Tibial nerve (tissue), 4 donors: Measurements from ENCODE around the gene ZMAT1. TPM values are rescaled to one million over a fixed set of nuclear protein-coding genes. Genes with fewer than 3 reads are reported as not detected.
"Not testable (repeated sequence)": the region's sequence is repeated elsewhere in the genome, so short reads cannot be mapped to it uniquely, and the experiment has no call there.

Experiments
- DNase-seq, 2 donors: peaks; one replicate each; pipeline ENCODE4 v3.0.0-alpha.2; 2019; ENCODE audit warnings: low spot score in 2 of 2
- H3K27ac ChIP-seq, 4 donors: fragments of 200-600 bp; sonication (generic) in 3 of 4; one replicate each; pipeline ENCODE4 v1.5.1; 2017 to 2019; ENCODE audit warnings: mild to moderate bottlenecking in 1 of 4
- H3K27me3 ChIP-seq, 2 donors: fragments of 200-600 bp; sonication (generic) in 1 of 2; one replicate each; pipeline versions ENCODE4 v1.5.1 to v1.6.0; 2017 to 2019
- H3K36me3 ChIP-seq, 3 donors: fragments of 200-600 bp; sonication (generic); one replicate each; pipeline ENCODE4 v1.5.1; 2018 to 2019
- H3K4me1 ChIP-seq, 4 donors: fragments of 200-600 bp; sonication (generic) in 3 of 4; one replicate each; pipeline ENCODE4 v1.5.1; 2017 to 2019
- H3K4me3 ChIP-seq, 4 donors: fragments of 200-600 bp; sonication (generic) in 3 of 4; one replicate each; pipeline ENCODE4 v1.5.1; 2017 to 2019; ENCODE audit warnings: mild to moderate bottlenecking in 1 of 4, moderate library complexity in 1 of 4
- H3K9me3 ChIP-seq, 4 donors: fragments of 200-600 bp; sonication (generic) in 3 of 4; one replicate each; pipeline ENCODE4 v1.5.1; 2017 to 2019
- CTCF ChIP-seq, 5 experiments: fragments of 200-600 bp in 3 of 5; fragments of 450-650 bp in 2 of 5; sonication (generic) in 3 of 5; IDR thresholded peaks; one replicate each; pipeline ENCODE4 v1.5.1; 2016 to 2019; ENCODE audit warnings: antibody characterized with exemption in 5 of 5, mild to moderate bottlenecking in 3 of 5, moderate library complexity in 2 of 5
- EP300 ChIP-seq, 2 donors: sonication (generic); formaldehyde crosslinking; IDR thresholded peaks; one replicate each; pipeline ENCODE4 v1.6.1; 2017; ENCODE audit warnings: antibody characterized with exemption in 2 of 2, mild to moderate bottlenecking in 1 of 2
- POLR2A ChIP-seq, 2 donors: fragments of 450-650 bp; IDR thresholded peaks; one replicate each; pipeline ENCODE4 v1.6.1; 2017; ENCODE audit warnings: antibody characterized with exemption in 2 of 2, mild to moderate bottlenecking in 2 of 2, moderate library complexity in 2 of 2
- WGBS, 2 donors: methylation state at CpG; one replicate each; pipeline ENCODE4 v1.1.5; 2018; 5-methylcytosine and 5-hydroxymethylcytosine counted together
- total RNA-seq, 4 donors: library from RNA; depleted of rRNA; stranded (reverse); fragments of >200 nt; gene quantifications; one replicate each; pipeline ENCODE4 v1.1.0, GENCODE V29; 2016

The ZMAT1 gene
- 10 to 100 TPM; 26.7 to 34.5 (median 32.9) TPM for total RNA-seq

GRCh38 chrX:101931488-101932248 is at the start of gene ZMAT1:
Gene ZMAT1, minus strand, starts transcription at chrX:101932027. Its CDS starts 19 bp downstream, at chrX:101932008.
- Histone ChIP-seq H3K36me3 (no peaks in the 10 kb centered on the region), H3K4me3 (peak within 1 kb of the TSS; percentile 34 to 86 (median 80)), H3K27me3 (peaks cover 0 to 3% of the 10 kb centered on the region in 2 donors), H3K4me1 (peaks cover 0 to 6% (median 0%) of the 10 kb centered on the region in 4 donors), H3K27ac (peak within 1 kb of the TSS; percentile 91 to 99 (median 98)), H3K9me3 (no peaks in the 10 kb centered on the region)
- peak; percentile 89 to 95 for DNase-seq
- 1 to 52% methylated on average over 50 to 73 of the region's 74 CpGs for WGBS, 2 donors
- TF ChIP-seq CTCF (IDR thresholded peaks at IDR 0.05) (peak in 2 of 5 experiments; percentile 28 to 41), EP300 (IDR thresholded peaks at IDR 0.05) (peak; percentile 50 to 93), POLR2A (IDR thresholded peaks at IDR 0.05) (peak; percentile 77 to 87)

- H3K27ac ChIP-seq = no peak overlapping the region
- no peak for DNase-seq
- no peaks in the 10 kb centered on the region for H3K36me3 ChIP-seq
- TF ChIP-seq POLR2A (IDR thresholded peaks at IDR 0.05) = no peak
- TF ChIP-seq CTCF (IDR thresholded peaks at IDR 0.05) = no peak
- TF ChIP-seq EP300 (IDR thresholded peaks at IDR 0.05) = no peak
- no peak overlapping the region for H3K4me3 ChIP-seq
- H3K9me3 ChIP-seq = no peaks in the 10 kb centered on the region
- peaks cover 0 to 11% of the 10 kb centered on the region in 2 donors for H3K27me3 ChIP-seq
- no peaks in the 10 kb centered on the region for H3K4me1 ChIP-seq
Measured at GRCh38 chrX:101977106-101977505, 45.3 kb upstream of the ZMAT1 start.

- Histone ChIP-seq H3K9me3 (no peaks in the 10 kb centered on the region), H3K27me3 (no peaks in the 10 kb centered on the region), H3K27ac (no peak overlapping the region), H3K4me1 (no peaks in the 10 kb centered on the region), H3K4me3 (no peak overlapping the region), H3K36me3 (no peaks in the 10 kb centered on the region)
- DNase-seq = no peak
- TF ChIP-seq CTCF (IDR thresholded peaks at IDR 0.05) (no peak), EP300 (IDR thresholded peaks at IDR 0.05) (no peak), POLR2A (IDR thresholded peaks at IDR 0.05) (no peak)
Measured at GRCh38 chrX:101973066-101973465, 41.2 kb upstream of the ZMAT1 start.

GRCh38 chrX:101964923-101965539 is 33.2 kb upstream of the ZMAT1 start:
- H3K27ac ChIP-seq, H3K27me3 ChIP-seq, H3K4me1 ChIP-seq, H3K9me3 ChIP-seq, H3K4me3 ChIP-seq, DNase-seq, H3K36me3 ChIP-seq: not testable (repeated sequence)
- WGBS, 2 donors = 35 to 91% methylated on average over 1 to 2 of the region's 2 CpGs

GRCh38 chrX:101958139-101958538 is 26.3 kb upstream of the ZMAT1 start:
- Histone ChIP-seq H3K9me3 (no peaks in the 10 kb centered on the region), H3K36me3 (no peaks in the 10 kb centered on the region), H3K27me3 (no peaks in the 10 kb centered on the region), H3K4me1 (no peaks in the 10 kb centered on the region), H3K4me3 (no peak overlapping the region), H3K27ac (no peak overlapping the region)
- WGBS, 2 donors = 23 to 44% methylated on average over 1 of the region's 1 CpG
- TF ChIP-seq EP300 (IDR thresholded peaks at IDR 0.05) (no peak), POLR2A (IDR thresholded peaks at IDR 0.05) (no peak), CTCF (IDR thresholded peaks at IDR 0.05) (no peak)
- DNase-seq = no peak
